Measurements from ENCODE around the gene PRB2.
"Not testable (repeated sequence)": the region's sequence is repeated elsewhere in the genome, so short reads cannot be mapped to it uniquely, and the experiment has no call there.

Gene PRB2

GRCh38 chr12:11395467-11395866 is at the start of gene PRB2:
Gene PRB2, minus strand, starts transcription at chr12:11395567. Its CDS starts 38 bp downstream, at chr12:11395529.
- DNase-seq = not testable (repeated sequence)

GRCh38 chr12:11437966-11438365 is 42.6 kb upstream of the PRB2 start:
- no peak for DNase-seq

GRCh38 chr12:11433664-11434063 is 38.3 kb upstream of the PRB2 start:
- DNase-seq = no peak

GRCh38 chr12:11431486-11431885 is 36.1 kb upstream of the PRB2 start:
- DNase-seq = no peak

- DNase-seq = no peak
Observed at GRCh38 chr12:11427341-11427740, 32.0 kb upstream of the PRB2 start.

- DNase-seq = no peak
Observed at GRCh38 chr12:11412731-11413130, 17.4 kb upstream of the PRB2 start.

- DNase-seq = no peak
Observed at GRCh38 chr12:11408096-11408495, 12.7 kb upstream of the PRB2 start.

- no peak for DNase-seq
Observed at GRCh38 chr12:11397366-11397765, 2.0 kb upstream of the PRB2 start.

- not testable (repeated sequence) for DNase-seq
Observed at GRCh38 chr12:11391456-11391855, 3.9 kb downstream of the PRB2 start.

GRCh38 chr12:11377420-11377819 is 17.9 kb downstream of the PRB2 start:
- DNase-seq = not testable (repeated sequence)

GRCh38 chr12:11361151-11361550 is 34.2 kb downstream of the PRB2 start:
- DNase-seq = no peak

- not testable (repeated sequence) for DNase-seq
Observed at GRCh38 chr12:11360205-11360883, 35.0 kb downstream of the PRB2 start.

- DNase-seq = not testable (repeated sequence)
Observed at GRCh38 chr12:11351736-11352135, 43.6 kb downstream of the PRB2 start.

- no peak for DNase-seq
Observed at GRCh38 chr12:11348439-11348838, 46.9 kb downstream of the PRB2 start.

- no peak for DNase-seq
Observed at GRCh38 chr12:11347810-11348209, 47.6 kb downstream of the PRB2 start.

GRCh38 chr12:11344500-11344899 is 50.9 kb downstream of the PRB2 start:
- DNase-seq = no peak
